Fibroblast of peridontal ligament (primary cell): ENCODE measurements around the gene TCL1A.

Experiments
- DNase-seq: peaks from one replicate; pipeline ENCODE4 v3.0.0-alpha.2; 2010; ENCODE audit errors: extremely low read depth

Gene TCL1A

GRCh38 chr14:95705518-95705917 is 8.4 kb downstream of the TCL1A start:
- DNase-seq = no peak

- DNase-seq = no peak
These were observed 10.1 kb downstream of the TCL1A start for GRCh38 chr14:95703805-95704204.

- DNase-seq = no peak
These were observed 10.6 kb downstream of the TCL1A start for GRCh38 chr14:95703341-95703740.

- no peak for DNase-seq
These were observed 12.1 kb downstream of the TCL1A start for GRCh38 chr14:95701846-95702221.

- DNase-seq = no peak
These were observed 13.5 kb downstream of the TCL1A start for GRCh38 chr14:95700221-95700976.

DNA sequence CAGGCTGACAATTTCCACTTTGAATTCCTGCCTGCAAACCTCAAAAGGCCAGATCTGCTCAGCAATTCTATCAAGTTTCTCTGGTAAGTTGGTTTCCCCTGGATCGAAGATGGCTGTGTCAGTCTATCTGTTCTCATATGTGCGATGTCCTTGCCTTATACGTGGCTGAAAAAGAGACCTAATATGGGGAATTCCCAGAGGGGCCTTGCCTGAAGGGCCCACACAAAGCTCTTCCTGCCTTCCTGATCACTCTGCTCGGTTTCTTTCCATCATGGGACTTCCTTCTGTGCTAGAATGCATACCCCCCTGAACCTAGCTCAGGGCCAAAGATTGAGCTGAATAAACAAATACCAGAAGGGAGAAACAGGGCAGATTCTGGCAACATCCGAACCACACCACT is 14.5 kb downstream of the TCL1A start:
- no peak for DNase-seq

DNA sequence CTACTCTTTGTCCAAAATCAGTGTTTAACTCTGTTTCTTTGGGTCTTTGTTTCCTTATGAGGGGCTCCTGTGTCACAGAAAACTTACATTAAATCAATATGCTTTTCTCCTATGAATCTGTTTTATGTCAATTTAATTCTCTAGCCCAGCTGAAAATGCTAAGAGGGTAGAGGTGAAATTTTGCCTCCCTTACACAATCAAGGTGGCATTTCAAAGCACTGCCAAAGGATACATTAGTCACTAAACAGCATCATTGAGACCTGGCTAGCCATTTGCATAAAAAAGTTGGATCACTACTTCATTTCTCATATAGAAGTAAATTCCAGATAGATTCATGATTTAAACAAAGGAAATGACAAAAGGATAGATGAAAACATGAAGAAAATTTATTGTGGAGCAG is 15.6 kb downstream of the TCL1A start:
- DNase-seq = no peak

DNA sequence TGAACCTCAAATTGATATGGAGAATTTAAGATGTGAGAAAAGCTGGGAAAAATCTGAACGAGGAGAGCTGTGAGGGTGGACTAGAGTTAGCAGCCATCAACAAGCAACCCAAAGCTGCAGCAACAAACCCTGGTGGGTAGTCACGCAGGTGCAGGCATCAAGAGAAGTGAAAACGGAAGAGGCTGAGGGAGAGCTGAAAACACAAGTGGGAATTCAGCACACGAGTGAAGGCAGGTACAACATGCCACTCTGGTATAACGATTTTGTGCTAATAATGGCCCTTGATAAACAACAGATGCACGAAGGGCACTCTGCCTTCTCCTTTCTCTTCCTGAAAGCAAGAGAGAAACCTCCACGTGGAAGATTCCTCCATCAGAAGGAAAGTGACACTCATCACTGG is 16.2 kb downstream of the TCL1A start:
- DNase-seq = no peak

DNA sequence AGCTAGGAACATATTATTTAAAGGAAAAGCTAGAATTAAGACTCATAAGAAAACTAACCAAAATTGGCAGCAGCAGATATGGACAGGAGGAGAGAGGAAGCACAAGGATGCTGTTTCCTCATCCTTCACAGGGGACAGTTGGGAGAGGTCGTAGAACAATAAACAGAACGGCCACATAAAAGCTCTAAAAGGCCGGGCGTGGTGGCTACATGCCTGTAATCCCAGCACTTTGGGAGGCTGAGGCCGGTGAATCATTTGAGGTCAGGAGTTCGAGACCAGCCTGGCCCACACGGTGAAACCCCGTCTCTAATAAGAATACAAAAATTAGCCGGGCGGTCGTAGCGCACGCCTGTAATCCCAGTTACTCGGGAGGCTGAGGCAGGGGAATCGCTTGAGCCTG is 17.2 kb downstream of the TCL1A start:
- DNase-seq = no peak

- no peak for DNase-seq
These were observed 18.0 kb downstream of the TCL1A start for GRCh38 chr14:95695913-95696312.

GRCh38 chr14:95695051-95695450 is 18.9 kb downstream of the TCL1A start:
- no peak for DNase-seq

GRCh38 chr14:95692109-95692508 is 21.8 kb downstream of the TCL1A start:
- no peak for DNase-seq

GRCh38 chr14:95691591-95691990 is 22.3 kb downstream of the TCL1A start:
- DNase-seq = no peak

DNA sequence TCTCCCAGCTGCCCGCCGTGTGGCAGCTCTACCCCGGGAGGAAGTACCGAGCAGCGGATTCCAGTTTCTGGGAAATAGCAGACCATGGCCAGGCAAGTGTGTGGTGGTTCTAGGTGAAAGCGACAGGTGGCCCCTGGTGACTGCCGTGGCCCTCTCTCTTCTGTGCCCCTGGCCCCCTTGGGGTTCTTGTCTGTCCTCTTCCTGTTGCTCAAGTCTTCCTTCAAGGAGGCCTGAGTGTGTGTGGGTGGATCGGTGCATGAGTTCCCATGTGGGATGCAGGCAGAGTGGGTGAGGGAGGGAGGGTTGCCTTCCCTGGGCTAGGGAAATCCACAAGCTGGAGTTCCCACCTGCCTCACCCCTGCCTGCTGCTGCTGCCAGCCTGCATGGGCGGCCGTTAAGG is 23.1 kb downstream of the TCL1A start:
- DNase-seq = no peak

DNA sequence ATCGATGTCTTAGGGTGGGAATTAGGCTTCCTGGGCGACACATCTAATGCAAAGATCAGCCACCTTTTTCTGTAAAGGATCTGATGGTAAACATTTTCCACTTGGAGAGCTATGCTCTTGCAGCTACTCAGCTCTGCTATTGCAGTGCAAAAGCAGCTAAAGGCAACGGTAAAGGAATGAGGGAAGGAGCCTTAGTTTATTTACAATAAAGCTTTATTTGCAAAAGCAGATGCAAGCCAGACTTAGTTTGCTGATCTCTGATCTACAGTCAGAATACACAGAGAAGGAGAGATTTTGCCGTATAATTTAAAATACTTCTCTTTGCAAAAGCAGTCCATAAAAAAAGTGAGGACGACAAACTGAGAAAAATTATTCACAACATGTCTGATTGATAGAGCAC is 24.5 kb downstream of the TCL1A start:
- DNase-seq = no peak

DNA sequence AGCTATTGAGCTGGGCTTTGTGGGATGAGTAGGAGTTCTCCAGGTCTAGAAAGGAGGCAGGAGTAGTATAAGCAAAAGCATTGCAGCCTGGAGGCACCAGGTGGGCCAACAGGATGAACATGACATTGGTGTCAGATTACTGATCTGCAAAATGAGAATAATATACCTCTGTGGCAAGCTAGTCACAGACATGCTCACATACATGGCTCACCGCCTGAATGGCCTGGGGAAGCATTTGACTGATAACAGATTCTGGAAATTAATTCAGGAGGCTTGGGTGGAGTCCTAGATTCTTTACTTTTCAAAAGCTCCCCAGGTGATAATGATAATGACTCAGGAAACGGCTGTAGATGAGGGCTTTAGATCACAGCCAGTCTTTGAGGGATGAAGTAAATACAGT is 27.0 kb downstream of the TCL1A start:
- DNase-seq = no peak

GRCh38 chr14:95685978-95686922 is 27.7 kb downstream of the TCL1A start, which contains the start of gene TCL1B:
TCL1B (plus strand) TSS chr14:95686426; CDS start chr14:95686468, 42 bp downstream.
- DNase-seq = no peak

- no peak for DNase-seq
These were observed 30.1 kb downstream of the TCL1A start for GRCh38 chr14:95683793-95684192.

DNA sequence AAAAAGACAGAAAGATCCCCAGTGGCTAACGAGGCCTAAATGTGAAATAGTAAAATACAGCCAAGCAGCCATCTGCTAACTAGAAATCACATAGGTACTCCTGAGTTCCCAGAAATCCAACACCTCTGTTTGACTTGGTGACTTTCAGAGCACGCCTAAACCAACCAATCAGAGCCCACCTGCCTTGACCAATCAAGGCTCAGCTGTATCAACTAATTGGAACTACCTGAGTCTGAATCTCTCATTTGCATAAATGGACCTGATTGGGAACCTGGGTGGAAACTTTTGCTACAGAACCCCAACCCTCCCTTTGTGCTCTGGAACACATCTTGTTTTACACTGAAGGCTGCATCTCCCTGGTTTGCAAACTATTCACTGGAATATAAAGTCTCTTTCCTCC is 32.8 kb downstream of the TCL1A start:
- no peak for DNase-seq

DNA sequence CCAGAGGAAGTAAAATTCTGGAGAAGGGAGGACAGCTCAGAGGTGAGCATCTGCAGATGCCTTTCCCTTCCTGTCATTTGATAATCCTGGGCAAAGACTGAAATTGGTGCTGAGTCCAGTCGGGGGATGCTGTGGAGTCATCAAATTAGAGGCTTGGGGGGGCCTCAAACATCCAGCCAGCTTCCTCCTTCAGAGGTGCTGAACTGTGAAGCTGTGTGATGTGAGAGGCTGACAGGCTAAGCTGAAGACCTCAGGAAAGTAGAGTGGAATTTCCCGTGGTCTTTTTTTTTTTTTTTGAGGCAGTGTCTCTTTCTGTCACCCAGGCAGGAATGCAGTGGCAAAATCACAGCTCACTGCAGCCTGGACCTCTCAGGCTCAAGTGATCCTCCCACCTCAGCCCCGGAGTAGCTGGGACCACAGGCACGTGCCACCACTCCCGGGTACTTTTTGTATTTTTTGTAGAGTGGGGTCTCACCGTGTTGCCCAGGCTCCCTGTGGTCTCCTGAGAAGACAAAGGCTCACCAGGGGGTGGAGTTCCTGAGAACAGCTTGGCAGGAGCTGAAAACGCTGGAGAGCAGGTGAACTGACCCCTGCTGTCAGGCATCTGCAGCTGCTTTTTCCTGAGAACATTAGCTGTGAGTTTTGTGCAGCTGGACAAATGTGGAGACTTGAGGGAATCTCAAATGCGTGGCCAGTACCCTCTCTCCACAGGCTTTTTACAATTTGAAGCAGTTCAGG is 33.8 kb downstream of the TCL1A start:
- no peak for DNase-seq

DNA sequence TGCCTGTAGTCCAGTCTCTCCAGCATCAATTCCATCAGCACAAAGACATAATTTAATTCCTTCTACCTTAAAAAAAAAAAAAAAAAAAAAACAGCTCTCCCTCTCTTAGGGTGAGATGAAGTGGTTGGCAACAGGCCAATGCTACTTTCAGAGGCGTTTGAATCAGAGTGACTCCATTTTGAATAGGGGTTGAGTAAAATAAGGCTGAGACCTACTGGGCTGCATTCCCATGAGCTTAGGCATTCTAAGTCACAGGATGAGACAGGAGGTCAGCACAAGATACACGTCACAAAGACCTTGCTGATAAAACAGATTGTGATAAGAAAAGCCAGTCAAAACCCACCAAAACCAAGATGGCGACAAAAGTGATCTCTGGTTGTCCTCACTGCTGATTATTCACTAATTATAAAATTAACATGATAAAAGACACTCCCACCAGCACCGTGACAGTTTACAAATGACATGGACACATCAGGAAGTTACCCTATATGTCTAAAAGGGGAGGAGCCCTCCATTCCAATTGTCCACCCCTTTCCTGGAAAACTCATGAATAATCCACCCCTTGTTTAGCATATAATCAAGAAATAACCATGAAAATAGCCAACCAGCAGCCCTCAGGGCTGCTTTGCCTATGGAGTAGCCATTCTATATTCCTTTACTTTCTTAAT is 34.6 kb downstream of the TCL1A start:
- no peak for DNase-seq
